Measurements from ENCODE around the gene PADI4. TPM values are rescaled to one million over a fixed set of nuclear protein-coding genes. Genes with fewer than 3 reads are reported as not detected.
A peak's percentile ranks its signal among the peaks of the same experiment; 100 is the strongest.
"Not testable (repeated sequence)": the region's sequence is repeated elsewhere in the genome, so short reads cannot be mapped to it uniquely, and the experiment has no call there.

PADI4 gene
- polyA plus RNA-seq, 6 donors from 2014 or later, result 1.0 to 4.7 (median 1.9) TPM

DNA sequence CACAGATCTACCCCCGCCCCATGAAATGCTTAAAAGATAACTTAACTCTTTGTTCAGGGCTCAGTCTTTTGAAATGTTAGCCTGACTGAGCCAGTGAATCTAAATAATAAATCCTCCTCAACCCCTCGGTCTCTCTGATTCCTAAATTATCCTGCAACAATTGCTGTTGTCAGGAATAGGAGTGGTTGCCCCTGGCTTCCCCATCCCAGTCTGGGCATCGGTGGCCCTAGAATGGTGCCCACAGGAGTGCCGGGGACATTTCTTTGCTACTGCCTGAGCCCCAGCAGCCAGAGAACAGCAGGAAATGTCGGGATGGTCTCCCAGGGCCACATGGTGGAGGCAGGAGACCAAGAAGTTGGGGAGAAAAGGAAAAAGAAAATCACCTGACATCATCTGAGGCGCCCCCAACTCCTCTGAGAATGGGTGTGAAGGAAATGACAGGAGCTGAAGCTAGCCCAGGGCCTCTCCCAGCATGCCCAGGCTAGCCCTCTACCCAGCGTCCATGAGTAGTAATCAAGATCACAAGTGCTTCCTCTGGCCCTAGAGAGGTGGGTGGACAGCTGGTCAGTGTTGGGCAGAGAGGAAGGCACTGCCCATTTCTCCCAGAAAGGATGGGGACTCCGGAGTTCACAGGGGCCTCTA lies 1.6 kb downstream of the PADI4 start:
- Mint-ChIP-seq H3K27ac (no peak overlapping the region), H3K36me3 (no peaks in the 10 kb centered on the region), H3K4me1 (no peaks in the 10 kb centered on the region), H3K9me3 (no peaks in the 10 kb centered on the region), H3K27me3 (peaks cover 0 to 53% (median 38%) of the 10 kb centered on the region in 3 donors), H3K4me3 (no peak overlapping the region)
- ATAC-seq (ENCODE audit: low read depth in 2 of 2) (no peak), DNase-seq (no peak)

DNA sequence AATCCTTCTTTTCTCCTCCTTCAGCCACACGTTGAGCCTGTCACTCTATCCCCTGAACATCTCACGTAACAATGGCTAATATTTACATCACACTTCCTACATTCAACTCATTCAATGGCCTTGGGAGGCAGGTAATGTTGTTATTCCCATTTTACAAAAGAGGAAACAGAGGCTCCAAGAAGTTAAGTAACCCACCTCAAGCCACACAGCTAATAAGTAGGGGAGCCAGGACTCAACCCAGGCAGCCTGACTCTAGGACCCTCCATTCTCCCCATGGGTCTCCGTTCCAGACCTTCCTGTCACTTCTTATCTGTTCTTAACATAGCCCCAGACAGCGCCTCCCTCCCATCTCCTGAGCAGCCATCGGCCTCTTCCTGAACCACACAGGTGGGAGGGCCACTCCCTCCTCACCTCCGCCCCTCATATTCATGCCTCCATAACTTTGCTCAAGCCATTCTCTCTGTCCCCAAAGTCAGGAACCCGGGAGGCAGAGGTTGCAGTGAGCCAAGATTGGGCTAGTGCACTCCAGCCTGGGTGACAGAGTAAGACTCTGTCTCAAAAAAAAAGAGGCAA lies 2.2 kb downstream of the PADI4 start:
- H3K27ac Mint-ChIP-seq, result no peak overlapping the region
- no peaks in the 10 kb centered on the region for H3K4me1 Mint-ChIP-seq
- no peaks in the 10 kb centered on the region for H3K9me3 Mint-ChIP-seq
- H3K36me3 Mint-ChIP-seq, result no peaks in the 10 kb centered on the region
- peaks cover 0 to 52% (median 42%) of the 10 kb centered on the region in 3 donors for H3K27me3 Mint-ChIP-seq
- DNase-seq (no peak), ATAC-seq (ENCODE audit: low read depth in 2 of 2) (no peak)
- no peak overlapping the region for H3K4me3 Mint-ChIP-seq

- no peak for DNase-seq
- H3K4me1 Mint-ChIP-seq, result no peaks in the 10 kb centered on the region
- no peak overlapping the region for H3K4me3 Mint-ChIP-seq
- H3K27ac Mint-ChIP-seq, result peak overlapping the region in 1 of 6 donors; percentile 33
- ATAC-seq (ENCODE audit: low read depth in 2 of 2), result no peak
- H3K36me3 Mint-ChIP-seq, result no peaks in the 10 kb centered on the region
- peaks cover 4 to 26% (median 25%) of the 10 kb centered on the region in 3 donors for H3K27me3 Mint-ChIP-seq
- no peaks in the 10 kb centered on the region for H3K9me3 Mint-ChIP-seq
Observed at GRCh38 chr1:17313530-17314309, 5.7 kb downstream of the PADI4 start.

GRCh38 chr1:17314491-17314971 lies 6.5 kb downstream of the PADI4 start:
- DNase-seq (no peak), ATAC-seq (ENCODE audit: low read depth in 2 of 2) (no peak)
- H3K27ac Mint-ChIP-seq, result peak overlapping the region in 1 of 6 donors; percentile 23
- no peaks in the 10 kb centered on the region for H3K4me1 Mint-ChIP-seq
- H3K36me3 Mint-ChIP-seq, result no peaks in the 10 kb centered on the region
- H3K9me3 Mint-ChIP-seq, result peaks cover 0 to 3% (median 0%) of the 10 kb centered on the region in 7 donors
- H3K4me3 Mint-ChIP-seq, result no peak overlapping the region
- peaks cover 4 to 25% (median 24%) of the 10 kb centered on the region in 3 donors for H3K27me3 Mint-ChIP-seq

DNA sequence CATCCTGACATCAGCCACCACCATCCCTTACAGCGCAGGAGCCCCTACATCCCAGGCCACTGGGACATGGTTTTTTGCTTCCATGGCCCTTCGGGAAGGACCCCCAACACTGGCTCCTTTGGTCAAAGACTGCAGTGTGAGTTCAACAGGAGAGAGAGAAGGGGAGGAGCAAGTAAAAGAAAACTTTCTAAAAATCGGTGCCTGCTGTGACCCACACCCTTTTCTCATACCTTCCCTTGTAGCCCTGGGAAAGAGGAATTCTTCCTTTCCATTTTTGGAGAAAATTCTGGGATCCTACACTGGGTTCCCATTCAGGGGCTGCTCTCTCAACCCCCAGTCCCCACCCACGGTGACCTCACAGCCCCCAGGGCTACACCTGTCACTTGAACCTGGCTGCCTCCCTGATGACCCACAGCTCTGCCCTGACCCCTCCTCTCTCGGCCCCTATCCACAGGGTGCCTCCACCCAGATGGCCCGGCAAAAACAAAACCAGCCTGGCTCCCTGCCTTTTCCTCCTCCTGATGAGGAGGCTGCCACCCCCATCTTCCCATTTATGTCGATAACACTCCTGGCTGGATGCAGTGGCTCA lies 7.6 kb downstream of the PADI4 start:
- Mint-ChIP-seq H3K27ac (no peak overlapping the region), H3K36me3 (no peaks in the 10 kb centered on the region), H3K4me3 (no peak overlapping the region), H3K4me1 (no peaks in the 10 kb centered on the region), H3K27me3 (peaks cover 6 to 20% (median 17%) of the 10 kb centered on the region in 3 donors), H3K9me3 (peaks cover 0 to 8% (median 1%) of the 10 kb centered on the region in 7 donors)
- DNase-seq (no peak), ATAC-seq (ENCODE audit: low read depth in 2 of 2) (no peak)

DNA sequence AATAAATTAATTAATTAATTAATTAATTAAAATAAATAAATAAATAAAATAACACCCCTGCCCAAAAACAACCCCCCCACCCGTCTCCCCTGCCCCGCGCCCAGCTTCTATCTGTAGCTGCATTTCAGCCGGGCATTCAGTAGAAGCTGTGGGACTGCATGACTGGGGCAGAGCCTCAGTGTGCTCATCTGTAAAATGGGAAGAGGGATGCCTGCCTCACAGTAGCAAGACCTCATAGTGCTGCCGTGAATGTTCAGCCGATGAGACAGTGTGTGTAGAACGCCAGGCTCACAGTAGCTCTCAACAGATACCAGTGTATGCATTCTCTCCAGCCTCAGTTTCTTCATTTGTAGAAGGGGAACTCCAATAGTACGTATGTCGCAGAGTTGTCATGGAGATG lies 8.7 kb downstream of the PADI4 start:
- no peaks in the 10 kb centered on the region for H3K36me3 Mint-ChIP-seq
- no peak overlapping the region for H3K27ac Mint-ChIP-seq
- no peak for DNase-seq
- peaks cover 0 to 12% (median 3%) of the 10 kb centered on the region in 7 donors for H3K9me3 Mint-ChIP-seq
- no peaks in the 10 kb centered on the region for H3K4me1 Mint-ChIP-seq
- no peak overlapping the region for H3K4me3 Mint-ChIP-seq
- ATAC-seq (ENCODE audit: low read depth in 2 of 2), result no peak
- H3K27me3 Mint-ChIP-seq, result peaks cover 8 to 26% (median 24%) of the 10 kb centered on the region in 3 donors

GRCh38 chr1:17318262-17318661 lies 10.3 kb downstream of the PADI4 start:
- ATAC-seq (ENCODE audit: low read depth in 2 of 2) (no peak), DNase-seq (no peak)
- Mint-ChIP-seq H3K36me3 (no peaks in the 10 kb centered on the region), H3K27ac (no peak overlapping the region), H3K4me1 (no peaks in the 10 kb centered on the region), H3K9me3 (peaks cover 0 to 13% (median 7%) of the 10 kb centered on the region in 7 donors), H3K4me3 (no peak overlapping the region), H3K27me3 (peaks cover 8 to 16% (median 16%) of the 10 kb centered on the region in 3 donors)

DNA sequence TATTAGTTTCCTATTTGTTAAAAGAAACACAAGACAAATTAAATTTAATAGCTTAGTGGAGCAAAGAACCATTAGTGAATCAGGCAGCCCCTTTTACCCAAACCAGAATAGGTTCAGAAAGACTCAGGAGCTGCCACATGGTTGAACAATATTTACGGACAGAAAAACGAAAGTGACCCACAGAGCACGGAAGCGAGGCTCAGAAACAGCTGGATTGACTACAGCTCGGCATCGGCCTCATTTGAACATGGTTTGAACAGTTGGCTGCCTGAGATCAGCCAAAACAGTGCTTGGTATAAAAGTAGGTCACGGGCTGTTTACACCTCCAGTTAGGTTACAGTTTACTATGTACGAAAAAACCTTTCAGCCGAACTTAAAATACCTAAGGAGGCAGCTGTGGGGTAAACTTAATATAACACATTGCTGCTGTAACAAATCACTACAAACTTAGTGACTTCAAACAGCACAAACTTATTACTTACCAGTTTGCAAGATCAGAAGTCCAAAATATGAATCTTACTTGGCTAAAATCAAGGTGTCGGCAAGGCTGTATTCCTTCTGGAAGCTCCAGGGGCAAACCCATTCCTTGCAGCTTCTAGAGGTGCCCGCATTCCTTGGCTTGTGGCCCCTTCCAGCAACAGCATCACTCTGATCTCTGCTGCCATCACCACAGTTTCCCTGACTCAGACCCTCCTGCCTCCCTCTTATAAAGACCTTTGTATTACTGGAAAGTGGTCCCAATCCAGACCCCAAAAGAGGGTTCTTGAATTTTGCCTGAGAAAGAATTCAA lies 11.8 kb downstream of the PADI4 start:
- ATAC-seq (ENCODE audit: low read depth in 2 of 2) (no peak), DNase-seq (no peak)
- H3K27ac Mint-ChIP-seq, result no peak overlapping the region
- no peaks in the 10 kb centered on the region for H3K4me1 Mint-ChIP-seq
- H3K36me3 Mint-ChIP-seq, result peaks cover 0 to 3% of the 10 kb centered on the region in 2 donors
- peak overlapping the region in 1 of 8 donors; percentile 35 for H3K4me3 Mint-ChIP-seq
- H3K9me3 Mint-ChIP-seq, result peaks cover 3 to 13% (median 7%) of the 10 kb centered on the region in 7 donors
- peaks cover 8 to 14% (median 10%) of the 10 kb centered on the region in 3 donors for H3K27me3 Mint-ChIP-seq

GRCh38 chr1:17321857-17322390 lies 13.9 kb downstream of the PADI4 start:
- H3K9me3 Mint-ChIP-seq, result peaks cover 4 to 15% (median 7%) of the 10 kb centered on the region in 7 donors
- not testable (repeated sequence) for H3K27ac Mint-ChIP-seq, H3K36me3 Mint-ChIP-seq

DNA sequence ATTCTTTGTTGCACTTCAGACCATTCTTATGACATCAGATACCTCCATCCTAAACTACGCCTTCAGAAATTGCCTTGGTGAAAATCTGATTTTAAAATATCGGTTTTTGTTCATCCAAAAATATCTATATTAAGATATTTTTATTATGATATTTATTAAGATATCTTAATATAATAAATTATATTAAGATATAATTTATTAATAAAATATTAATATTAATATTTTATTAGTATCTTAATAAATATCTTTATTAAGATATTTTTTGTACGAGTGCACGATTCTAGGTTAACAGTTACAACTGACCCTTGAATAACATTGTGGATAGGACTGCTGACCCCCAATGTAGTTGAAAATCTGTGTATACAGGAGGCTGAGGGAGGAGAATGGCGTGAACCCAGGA lies 20.9 kb downstream of the PADI4 start:
- H3K36me3 Mint-ChIP-seq, result peaks cover 12 to 15% of the 10 kb centered on the region in 2 donors
- DNase-seq (no peak), ATAC-seq (ENCODE audit: low read depth in 2 of 2) (no peak)
- peaks cover 4 to 36% (median 35%) of the 10 kb centered on the region in 3 donors for H3K27me3 Mint-ChIP-seq
- H3K27ac Mint-ChIP-seq, result no peak overlapping the region
- H3K4me3 Mint-ChIP-seq, result no peak overlapping the region
- H3K4me1 Mint-ChIP-seq, result no peaks in the 10 kb centered on the region
- peaks cover 1 to 20% (median 4%) of the 10 kb centered on the region in 7 donors for H3K9me3 Mint-ChIP-seq

More at GRCh38 chr1:17321857-17322390, 13.9 kb downstream of the PADI4 start:
- not testable (repeated sequence) for ATAC-seq (ENCODE audit: low read depth in 2 of 2); DNase-seq; H3K4me3 Mint-ChIP-seq; H3K4me1 Mint-ChIP-seq
- H3K27me3 Mint-ChIP-seq, result peaks cover 8 to 11% (median 10%) of the 10 kb centered on the region in 3 donors

GRCh38 chr1:17329610-17330009 lies 21.6 kb downstream of the PADI4 start:
- no peak overlapping the region for H3K4me3 Mint-ChIP-seq
- DNase-seq, result no peak
- no peaks in the 10 kb centered on the region for H3K4me1 Mint-ChIP-seq
- H3K36me3 Mint-ChIP-seq, result peaks cover 11 to 15% of the 10 kb centered on the region in 2 donors
- H3K9me3 Mint-ChIP-seq, result peaks cover 1 to 18% (median 4%) of the 10 kb centered on the region in 7 donors
- H3K27me3 Mint-ChIP-seq, result peaks cover 5 to 37% (median 36%) of the 10 kb centered on the region in 3 donors
- no peak overlapping the region for H3K27ac Mint-ChIP-seq
- ATAC-seq (ENCODE audit: low read depth in 2 of 2), result no peak

DNA sequence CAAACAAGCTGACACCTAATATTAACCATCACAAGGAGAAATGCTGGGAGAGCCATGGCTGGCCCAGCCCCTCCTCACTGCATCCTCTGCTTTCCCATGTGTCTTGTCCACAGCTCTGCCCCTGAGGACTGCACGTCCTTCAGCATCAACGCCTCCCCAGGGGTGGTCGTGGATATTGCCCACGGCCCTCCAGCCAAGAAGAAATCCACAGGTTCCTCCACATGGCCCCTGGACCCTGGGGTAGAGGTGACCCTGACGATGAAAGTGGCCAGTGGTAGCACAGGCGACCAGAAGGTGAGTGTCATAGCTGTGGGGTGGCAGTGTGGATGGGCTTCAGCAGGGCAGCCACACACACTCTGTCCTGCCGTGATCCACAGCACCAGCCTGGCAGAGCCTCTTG lies 22.9 kb downstream of the PADI4 start:
- DNase-seq (no peak), ATAC-seq (ENCODE audit: low read depth in 2 of 2) (no peak)
- Mint-ChIP-seq H3K4me1 (no peaks in the 10 kb centered on the region), H3K36me3 (peaks cover 8 to 15% of the 10 kb centered on the region in 2 donors), H3K9me3 (peaks cover 0 to 14% (median 4%) of the 10 kb centered on the region in 7 donors), H3K4me3 (no peak overlapping the region), H3K27ac (no peak overlapping the region), H3K27me3 (peaks cover 5 to 38% (median 37%) of the 10 kb centered on the region in 3 donors)
